ENCODE measurements around the gene CFAP74. TPM values are rescaled to one million over a fixed set of nuclear protein-coding genes. Genes with fewer than 3 reads are reported as not detected.

Gene CFAP74
- total RNA-seq, 1 experiment from 2014 or later, result not detected

- no peak for DNase-seq
- Histone ChIP-seq H3K27ac (ENCODE audit: low read length) (no peak overlapping the region), H3K27me3 (ENCODE audit: low read length) (no peaks in the 10 kb centered on the region), H3K4me1 (ENCODE audit: low read length) (peaks cover 15% of the 10 kb centered on the region), H3K9me3 (ENCODE audit: low read length) (no peaks in the 10 kb centered on the region), H3K4me3 (ENCODE audit: low read length) (no peak overlapping the region), H3K9ac (ENCODE audit: low read length) (no peak overlapping the region), H3K9me2 (replicated peaks; ENCODE audit: insufficient read depth, low read length) (no peaks in the 10 kb centered on the region), H3K4me2 (ENCODE audit: low read depth, low read length, poor library complexity, severe bottlenecking) (no peak overlapping the region), H3K36me3 (ENCODE audit: insufficient read depth, low read length) (peaks cover 10% of the 10 kb centered on the region; the same call in 1 of the 2 replicates), H2AFZ (ENCODE audit: low read length) (no peak overlapping the region), H3K79me2 (ENCODE audit: low read length) (peaks cover 99% of the 10 kb centered on the region), H4K20me1 (ENCODE audit: insufficient read depth, low read depth, low read length) (peaks cover 85% of the 10 kb centered on the region)
These were observed 120.3 kb downstream of the CFAP74 start for GRCh38 chr1:1883092-1883873.

DNA sequence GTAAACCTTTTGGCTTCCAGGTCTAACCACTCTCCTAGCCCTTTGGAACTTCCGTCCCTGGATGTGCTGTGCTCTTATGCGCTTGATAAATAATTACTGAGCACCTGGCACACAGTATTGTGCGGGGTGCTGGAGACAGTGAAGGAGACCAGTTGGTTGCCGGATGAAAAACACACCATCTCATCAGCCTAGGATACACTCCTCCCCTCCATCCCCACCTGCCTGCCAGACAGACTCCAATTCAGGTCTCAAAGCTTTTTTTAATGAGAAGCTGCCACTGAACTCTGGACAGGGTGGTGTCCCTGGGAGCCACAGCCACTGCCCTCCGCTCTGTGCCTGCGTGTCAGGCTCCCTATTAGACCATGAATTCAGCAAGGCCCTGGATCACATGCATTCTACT lies 121.9 kb downstream of the CFAP74 start:
- H4K20me1 ChIP-seq (ENCODE audit: insufficient read depth, low read depth, low read length), result peaks cover 81% of the 10 kb centered on the region
- H3K27ac ChIP-seq (ENCODE audit: low read length), result no peak overlapping the region
- peaks cover 16% of the 10 kb centered on the region for H3K4me1 ChIP-seq (ENCODE audit: low read length)
- no peak overlapping the region for H3K4me2 ChIP-seq (ENCODE audit: low read depth, low read length, poor library complexity, severe bottlenecking)
- DNase-seq, result no peak
- H3K4me3 ChIP-seq (ENCODE audit: low read length), result no peak overlapping the region
- no peak overlapping the region for H3K9ac ChIP-seq (ENCODE audit: low read length)
- no peaks in the 10 kb centered on the region for H3K9me2 ChIP-seq (replicated peaks; ENCODE audit: insufficient read depth, low read length)
- H2AFZ ChIP-seq (ENCODE audit: low read length), result no peak overlapping the region
- H3K9me3 ChIP-seq (ENCODE audit: low read length), result no peaks in the 10 kb centered on the region
- no peaks in the 10 kb centered on the region for H3K27me3 ChIP-seq (ENCODE audit: low read length)
- H3K36me3 ChIP-seq (ENCODE audit: insufficient read depth, low read length), result peaks cover 5% of the 10 kb centered on the region; the same call in 1 of the 2 replicates
- peaks cover 96% of the 10 kb centered on the region for H3K79me2 ChIP-seq (ENCODE audit: low read length)

GRCh38 chr1:1880617-1881312 lies 122.8 kb downstream of the CFAP74 start:
- H2AFZ ChIP-seq (ENCODE audit: low read length), result no peak overlapping the region
- peaks cover 96% of the 10 kb centered on the region for H3K79me2 ChIP-seq (ENCODE audit: low read length)
- no peak for DNase-seq
- H3K4me1 ChIP-seq (ENCODE audit: low read length), result peaks cover 21% of the 10 kb centered on the region
- peaks cover 12% of the 10 kb centered on the region for H3K36me3 ChIP-seq (ENCODE audit: insufficient read depth, low read length)
- no peak overlapping the region for H3K9ac ChIP-seq (ENCODE audit: low read length)
- peaks cover 82% of the 10 kb centered on the region for H4K20me1 ChIP-seq (ENCODE audit: insufficient read depth, low read depth, low read length)
- H3K27me3 ChIP-seq (ENCODE audit: low read length), result no peaks in the 10 kb centered on the region
- H3K4me2 ChIP-seq (ENCODE audit: low read depth, low read length, poor library complexity, severe bottlenecking), result no peak overlapping the region
- H3K9me3 ChIP-seq (ENCODE audit: low read length), result no peaks in the 10 kb centered on the region
- no peaks in the 10 kb centered on the region for H3K9me2 ChIP-seq (replicated peaks; ENCODE audit: insufficient read depth, low read length)
- no peak overlapping the region for H3K4me3 ChIP-seq (ENCODE audit: low read length)
- no peak overlapping the region for H3K27ac ChIP-seq (ENCODE audit: low read length)

- no peaks in the 10 kb centered on the region for H3K27me3 ChIP-seq (ENCODE audit: low read length)
- peaks cover 19% of the 10 kb centered on the region for H3K36me3 ChIP-seq (ENCODE audit: insufficient read depth, low read length)
- H3K9me2 ChIP-seq (replicated peaks; ENCODE audit: insufficient read depth, low read length), result no peaks in the 10 kb centered on the region
- DNase-seq, result no peak
- H3K9me3 ChIP-seq (ENCODE audit: low read length), result no peaks in the 10 kb centered on the region
- H3K27ac ChIP-seq (ENCODE audit: low read length), result no peak overlapping the region
- H3K4me3 ChIP-seq (ENCODE audit: low read length), result no peak overlapping the region
- H4K20me1 ChIP-seq (ENCODE audit: insufficient read depth, low read depth, low read length), result peaks cover 84% of the 10 kb centered on the region
- peaks cover 96% of the 10 kb centered on the region for H3K79me2 ChIP-seq (ENCODE audit: low read length)
- no peak overlapping the region for H2AFZ ChIP-seq (ENCODE audit: low read length)
- no peak overlapping the region for H3K9ac ChIP-seq (ENCODE audit: low read length)
- H3K4me1 ChIP-seq (ENCODE audit: low read length), result peaks cover 23% of the 10 kb centered on the region
- H3K4me2 ChIP-seq (ENCODE audit: low read depth, low read length, poor library complexity, severe bottlenecking), result no peak overlapping the region
These were observed 123.6 kb downstream of the CFAP74 start for GRCh38 chr1:1879942-1880341.

DNA sequence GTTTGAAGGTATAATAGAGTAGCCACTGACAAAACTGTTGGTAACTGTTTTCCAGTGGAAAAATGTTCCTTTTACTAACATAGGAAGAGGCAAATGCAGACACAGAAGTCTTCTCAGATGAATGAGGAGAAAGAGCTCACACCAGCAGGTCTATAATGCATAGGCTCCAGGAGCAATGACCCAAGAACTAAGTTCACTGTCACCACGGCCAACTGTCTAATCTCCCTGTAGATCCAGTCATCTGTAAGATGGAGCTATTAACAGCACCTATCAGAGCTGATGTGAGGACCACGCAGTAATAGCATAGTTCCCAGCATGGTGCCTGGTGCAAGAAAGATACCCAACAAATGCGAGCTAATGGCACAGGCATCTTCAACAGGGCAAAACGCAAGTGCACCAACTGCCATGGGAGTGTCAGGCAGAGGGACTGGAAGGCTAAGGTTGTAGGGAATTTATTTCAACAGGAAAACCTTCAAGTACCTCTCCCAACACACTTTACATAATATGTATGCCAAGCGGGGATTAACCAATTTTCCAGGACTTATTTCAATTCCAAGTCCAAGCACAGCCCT lies 125.6 kb downstream of the CFAP74 start:
- Histone ChIP-seq H3K27ac (ENCODE audit: low read length) (no peak overlapping the region), H4K20me1 (ENCODE audit: insufficient read depth, low read depth, low read length) (peaks cover 81% of the 10 kb centered on the region), H3K9me3 (ENCODE audit: low read length) (no peaks in the 10 kb centered on the region), H3K27me3 (ENCODE audit: low read length) (no peaks in the 10 kb centered on the region), H2AFZ (ENCODE audit: low read length) (no peak overlapping the region), H3K4me3 (ENCODE audit: low read length) (no peak overlapping the region), H3K9ac (ENCODE audit: low read length) (no peak overlapping the region), H3K79me2 (ENCODE audit: low read length) (peaks cover 96% of the 10 kb centered on the region), H3K36me3 (ENCODE audit: insufficient read depth, low read length) (peaks cover 36% of the 10 kb centered on the region), H3K9me2 (replicated peaks; ENCODE audit: insufficient read depth, low read length) (no peaks in the 10 kb centered on the region), H3K4me2 (ENCODE audit: low read depth, low read length, poor library complexity, severe bottlenecking) (no peak overlapping the region), H3K4me1 (ENCODE audit: low read length) (peaks cover 23% of the 10 kb centered on the region)
- DNase-seq, result no peak

GRCh38 chr1:1876335-1876930 lies 127.2 kb downstream of the CFAP74 start:
- H3K9me3 ChIP-seq (ENCODE audit: low read length), result no peaks in the 10 kb centered on the region
- H3K27ac ChIP-seq (ENCODE audit: low read length), result no peak overlapping the region
- peaks cover 96% of the 10 kb centered on the region for H3K79me2 ChIP-seq (ENCODE audit: low read length)
- peaks cover 36% of the 10 kb centered on the region for H3K36me3 ChIP-seq (ENCODE audit: insufficient read depth, low read length)
- peaks cover 81% of the 10 kb centered on the region for H4K20me1 ChIP-seq (ENCODE audit: insufficient read depth, low read depth, low read length)
- H3K4me1 ChIP-seq (ENCODE audit: low read length), result peaks cover 23% of the 10 kb centered on the region
- H3K9ac ChIP-seq (ENCODE audit: low read length), result no peak overlapping the region
- H3K27me3 ChIP-seq (ENCODE audit: low read length), result no peaks in the 10 kb centered on the region
- no peak overlapping the region for H2AFZ ChIP-seq (ENCODE audit: low read length)
- no peak overlapping the region for H3K4me2 ChIP-seq (ENCODE audit: low read depth, low read length, poor library complexity, severe bottlenecking)
- H3K9me2 ChIP-seq (replicated peaks; ENCODE audit: insufficient read depth, low read length), result no peaks in the 10 kb centered on the region
- DNase-seq, result no peak
- H3K4me3 ChIP-seq (ENCODE audit: low read length), result no peak overlapping the region

DNA sequence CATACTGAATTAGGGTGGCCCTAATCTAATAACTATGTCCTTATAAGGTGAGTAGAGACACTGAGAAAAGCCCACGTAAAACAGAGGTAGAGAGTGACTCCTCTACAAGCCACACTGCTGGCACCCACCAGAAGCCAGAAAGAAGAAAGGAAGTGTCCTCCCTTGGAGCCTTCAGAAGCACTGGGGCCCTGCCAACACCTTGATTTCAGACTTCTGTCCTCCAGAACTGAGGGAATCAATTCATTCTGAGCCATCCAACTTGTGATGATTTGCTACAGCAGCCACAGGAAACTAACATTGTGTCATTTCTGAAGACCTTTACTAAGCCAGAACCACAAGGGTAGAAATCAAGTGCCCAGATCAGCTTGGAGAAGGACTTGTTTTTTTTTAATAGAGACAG lies 127.7 kb downstream of the CFAP74 start:
- Histone ChIP-seq H3K9ac (ENCODE audit: low read length) (no peak overlapping the region), H2AFZ (ENCODE audit: low read length) (no peak overlapping the region), H3K4me1 (ENCODE audit: low read length) (peaks cover 23% of the 10 kb centered on the region), H3K4me3 (ENCODE audit: low read length) (no peak overlapping the region), H4K20me1 (ENCODE audit: insufficient read depth, low read depth, low read length) (peaks cover 78% of the 10 kb centered on the region), H3K27ac (ENCODE audit: low read length) (no peak overlapping the region), H3K79me2 (ENCODE audit: low read length) (peaks cover 96% of the 10 kb centered on the region), H3K4me2 (ENCODE audit: low read depth, low read length, poor library complexity, severe bottlenecking) (no peak overlapping the region), H3K27me3 (ENCODE audit: low read length) (no peaks in the 10 kb centered on the region), H3K9me2 (replicated peaks; ENCODE audit: insufficient read depth, low read length) (no peaks in the 10 kb centered on the region), H3K9me3 (ENCODE audit: low read length) (no peaks in the 10 kb centered on the region), H3K36me3 (ENCODE audit: insufficient read depth, low read length) (peaks cover 36% of the 10 kb centered on the region)
- no peak for DNase-seq

- no peaks in the 10 kb centered on the region for H3K27me3 ChIP-seq (ENCODE audit: low read length)
- no peak overlapping the region for H3K4me2 ChIP-seq (ENCODE audit: low read depth, low read length, poor library complexity, severe bottlenecking)
- H3K27ac ChIP-seq (ENCODE audit: low read length), result no peak overlapping the region
- peaks cover 97% of the 10 kb centered on the region for H3K79me2 ChIP-seq (ENCODE audit: low read length)
- peaks cover 23% of the 10 kb centered on the region for H3K4me1 ChIP-seq (ENCODE audit: low read length)
- no peak overlapping the region for H3K4me3 ChIP-seq (ENCODE audit: low read length)
- peaks cover 39% of the 10 kb centered on the region for H3K36me3 ChIP-seq (ENCODE audit: insufficient read depth, low read length)
- no peak overlapping the region for H2AFZ ChIP-seq (ENCODE audit: low read length)
- H4K20me1 ChIP-seq (ENCODE audit: insufficient read depth, low read depth, low read length), result peaks cover 81% of the 10 kb centered on the region
- no peak for DNase-seq
- H3K9me3 ChIP-seq (ENCODE audit: low read length), result no peaks in the 10 kb centered on the region
- no peak overlapping the region for H3K9ac ChIP-seq (ENCODE audit: low read length)
- H3K9me2 ChIP-seq (replicated peaks; ENCODE audit: insufficient read depth, low read length), result no peaks in the 10 kb centered on the region
These were observed 128.7 kb downstream of the CFAP74 start for GRCh38 chr1:1874901-1875300.

Measured in Karpas-422 (cell line).